Activated CD4-positive, alpha-beta memory T cell treated with anti-CD3 and anti-CD28 coated beads for 36 hours (primary cell): ENCODE measurements around the gene ITGA1. TPM values are rescaled to one million over a fixed set of nuclear protein-coding genes. Genes with fewer than 3 reads are reported as not detected.
"Not testable (repeated sequence)": the region's sequence is repeated elsewhere in the genome, so short reads cannot be mapped to it uniquely, and the experiment has no call there.

Source experiments
- CTCF ChIA-PET: fragments of 350-600 bp; sonication (Branson Sonifier 250); formaldehyde crosslinking; loops from one replicate; lab custom pipeline; 2021; ENCODE audit warnings: antibody characterized with exemption, inconsistent platforms; lab: Charles Lee
- POLR2A ChIA-PET: fragments of 350-600 bp; sonication (Branson Sonifier 250); formaldehyde crosslinking; loops from one replicate; lab custom pipeline; 2021; ENCODE audit warnings: antibody characterized with exemption; lab: Charles Lee
- DNase-seq: peaks from one replicate; pipeline ENCODE4 v3.0.0-alpha.2; 2020
- H3K27ac Mint-ChIP-seq: one replicate; pipeline ENCODE4 v1.8.0; 2021; ENCODE audit warnings: mixed read lengths
- H3K27me3 Mint-ChIP-seq: one replicate; pipeline ENCODE4 v1.8.0; 2021; ENCODE audit warnings: mixed read lengths
- H3K36me3 Mint-ChIP-seq: one replicate; pipeline ENCODE4 v1.8.0; 2021; ENCODE audit warnings: mixed read lengths
- H3K4me1 Mint-ChIP-seq: one replicate; pipeline ENCODE4 v1.8.0; 2021; ENCODE audit warnings: low read depth, mixed read lengths
- H3K4me3 Mint-ChIP-seq: one replicate; pipeline ENCODE4 v1.8.0; 2021; ENCODE audit warnings: mild to moderate bottlenecking, mixed read lengths
- H3K9me3 Mint-ChIP-seq: one replicate; pipeline ENCODE4 v1.8.0; 2021; ENCODE audit warnings: mixed read lengths
- intact Hi-C: fragments of 100-400 bp; cut with micrococcal nuclease; formaldehyde crosslinking; loops from one replicate; pipeline ENCODE4 v1.15.1; 2023
- total RNA-seq, 2 experiments: library from RNA; stranded (reverse); gene quantifications; one replicate each; pipeline ENCODE4 v1.2.3, GENCODE V29; 2021

ITGA1 gene
- total RNA-seq, 2 experiments from 2014 or later = 0.62 to 1.3 TPM

- no peak overlapping the region for H3K27ac Mint-ChIP-seq
- ChIA-PET CTCF (interaction anchor here (0.6 to 0.9 kb wide), 2 partner anchors 126 to 514 kb away, joined by 3 read pairs; no protein-coding TSS in a partner anchor), POLR2A (no interaction called here)
- H3K4me1 Mint-ChIP-seq = no peaks in the 10 kb centered on the region
- H3K36me3 Mint-ChIP-seq = peaks cover 5% of the 10 kb centered on the region
- no peak overlapping the region for H3K4me3 Mint-ChIP-seq
- intact Hi-C loops = no loop called here
- H3K9me3 Mint-ChIP-seq = peaks cover 12% of the 10 kb centered on the region
- peaks cover 8% of the 10 kb centered on the region for H3K27me3 Mint-ChIP-seq
- no peak for DNase-seq
These were observed 176.4 kb downstream of the ITGA1 start for GRCh38 chr5:52964138-52964537.

GRCh38 chr5:52976157-52976556 lies 188.4 kb downstream of the ITGA1 start:
- H3K27ac Mint-ChIP-seq, H3K36me3 Mint-ChIP-seq, DNase-seq, H3K4me1 Mint-ChIP-seq, H3K9me3 Mint-ChIP-seq, intact Hi-C loops, H3K4me3 Mint-ChIP-seq, POLR2A ChIA-PET, CTCF ChIA-PET: not testable (repeated sequence)
- H3K27me3 Mint-ChIP-seq = peaks cover 12% of the 10 kb centered on the region

GRCh38 chr5:52977264-52977897 lies 189.7 kb downstream of the ITGA1 start:
- Mint-ChIP-seq H3K27ac (no peak overlapping the region), H3K4me1 (no peaks in the 10 kb centered on the region), H3K9me3 (peaks cover 6% of the 10 kb centered on the region), H3K4me3 (no peak overlapping the region), H3K36me3 (peaks cover 4% of the 10 kb centered on the region), H3K27me3 (peaks cover 11% of the 10 kb centered on the region)
- ChIA-PET POLR2A (no interaction called here), CTCF (no interaction called here)
- intact Hi-C loops = no loop called here
- DNase-seq = no peak

GRCh38 chr5:52981507-52981906 lies 193.8 kb downstream of the ITGA1 start:
- no peak overlapping the region for H3K27ac Mint-ChIP-seq
- no peak overlapping the region for H3K4me3 Mint-ChIP-seq
- peaks cover 13% of the 10 kb centered on the region for H3K4me1 Mint-ChIP-seq
- intact Hi-C loops = no loop called here
- peaks cover 6% of the 10 kb centered on the region for H3K9me3 Mint-ChIP-seq
- peaks cover 11% of the 10 kb centered on the region for H3K27me3 Mint-ChIP-seq
- peaks cover 4% of the 10 kb centered on the region for H3K36me3 Mint-ChIP-seq
- ChIA-PET POLR2A (no interaction called here), CTCF (no interaction called here)
- no peak for DNase-seq

- DNase-seq = no peak
- CTCF ChIA-PET = interaction anchor here (2.0 kb wide), 1 partner anchor 34 kb away, joined by 7 read pairs; no protein-coding TSS in a partner anchor
These were observed 196.3 kb downstream of the ITGA1 start for GRCh38 chr5:52983731-52984636.

GRCh38 chr5:52985306-52985705 lies 197.6 kb downstream of the ITGA1 start:
- POLR2A ChIA-PET = no interaction called here
- H3K27ac Mint-ChIP-seq = no peak overlapping the region
- peaks cover 6% of the 10 kb centered on the region for H3K27me3 Mint-ChIP-seq
- H3K4me1 Mint-ChIP-seq = peaks cover 35% of the 10 kb centered on the region
- no peak overlapping the region for H3K4me3 Mint-ChIP-seq
- CTCF ChIA-PET = interaction anchor here (0.9 to 2.0 kb wide), 3 partner anchors 36 to 110 kb away, joined by 3 to 7 read pairs (median 3); no protein-coding TSS in a partner anchor
- intact Hi-C loops = no loop called here
- no peaks in the 10 kb centered on the region for H3K36me3 Mint-ChIP-seq
- DNase-seq = no peak
- H3K9me3 Mint-ChIP-seq = no peaks in the 10 kb centered on the region

More at GRCh38 chr5:52983731-52984636, 196.3 kb downstream of the ITGA1 start:
- peaks cover 11% of the 10 kb centered on the region for H3K27me3 Mint-ChIP-seq
- H3K9me3 Mint-ChIP-seq = no peaks in the 10 kb centered on the region
- H3K36me3 Mint-ChIP-seq = no peaks in the 10 kb centered on the region
- POLR2A ChIA-PET = no interaction called here
- peaks cover 28% of the 10 kb centered on the region for H3K4me1 Mint-ChIP-seq
- H3K27ac Mint-ChIP-seq = no peak overlapping the region
- intact Hi-C loops = no loop called here
- no peak overlapping the region for H3K4me3 Mint-ChIP-seq

GRCh38 chr5:52987711-52988331 lies 200.1 kb downstream of the ITGA1 start:
- Mint-ChIP-seq H3K4me1 (peaks cover 35% of the 10 kb centered on the region), H3K4me3 (peak overlapping the region; percentile 73), H3K27ac (peak overlapping the region; percentile 25)

GRCh38 chr5:52988335-52989024 lies 200.8 kb downstream of the ITGA1 start:
- Mint-ChIP-seq H3K36me3 (no peaks in the 10 kb centered on the region), H3K4me3 (peak overlapping the region; percentile 73), H3K27me3 (peaks cover 11% of the 10 kb centered on the region), H3K27ac (peak overlapping the region; percentile 20), H3K4me1 (peaks cover 35% of the 10 kb centered on the region), H3K9me3 (no peaks in the 10 kb centered on the region)
- ChIA-PET CTCF (interaction anchor here (0.8 to 3.2 kb wide), 7 partner anchors 10 to 108 kb away, joined by 3 to 16 read pairs (median 7); no protein-coding TSS in a partner anchor), POLR2A (interaction anchor here (0.9 to 1.4 kb wide), 3 partner anchors 44 to 122 kb away, joined by 3 to 6 read pairs (median 6); no protein-coding TSS in a partner anchor)
- no peak for DNase-seq
- intact Hi-C loops = loop anchor here (1.0 to 2.0 kb wide), 6 partner anchors 20 to 108 kb away; no protein-coding TSS in a partner anchor

More at GRCh38 chr5:52987711-52988331, 200.1 kb downstream of the ITGA1 start:
- DNase-seq = peak; percentile 32
- Mint-ChIP-seq H3K27me3 (peaks cover 11% of the 10 kb centered on the region), H3K36me3 (no peaks in the 10 kb centered on the region), H3K9me3 (no peaks in the 10 kb centered on the region)
- POLR2A ChIA-PET = interaction anchor here (0.9 to 1.4 kb wide), 3 partner anchors 44 to 122 kb away, joined by 3 to 6 read pairs (median 6); no protein-coding TSS in a partner anchor
- CTCF ChIA-PET = interaction anchor here (0.8 to 3.1 kb wide), 7 partner anchors 11 to 109 kb away, joined by 3 to 11 read pairs (median 4); no protein-coding TSS in a partner anchor
- intact Hi-C loops = loop anchor here (1.0 to 2.0 kb wide), 5 partner anchors 20 to 109 kb away; no protein-coding TSS in a partner anchor

- intact Hi-C loops = loop anchor here (1.0 to 2.0 kb wide), 2 partner anchors 41 to 108 kb away; no protein-coding TSS in a partner anchor
- peak; percentile 47 for DNase-seq
- Mint-ChIP-seq H3K27me3 (peaks cover 11% of the 10 kb centered on the region), H3K4me3 (peak within 1 kb of the TSS; percentile 73), H3K9me3 (no peaks in the 10 kb centered on the region), H3K4me1 (peaks cover 30% of the 10 kb centered on the region), H3K36me3 (no peaks in the 10 kb centered on the region), H3K27ac (peak within 1 kb of the TSS; percentile 20)
- CTCF ChIA-PET = interaction anchor here (1.2 to 3.2 kb wide), 4 partner anchors 40 to 107 kb away, joined by 3 to 16 read pairs (median 9); no protein-coding TSS in a partner anchor
- POLR2A ChIA-PET = interaction anchor here (1.8 kb wide), 1 partner anchor 10 kb away, joined by 4 read pairs; no protein-coding TSS in a partner anchor
These were observed 201.5 kb downstream of the ITGA1 start, which contains the start of gene ITGA2 for GRCh38 chr5:52989025-52989780. Gene ITGA2 (plus strand): TSS chr5:52989352. CDS start chr5:52989469, 117 bp downstream.
